ENCODE measurements around the gene ZNF669.

The ZNF669 gene

GRCh38 chr1:247079141-247079874 lies 24.8 kb downstream of the ZNF669 start:
- no peak overlapping the region for H3K27ac ChIP-seq
- no peaks in the 10 kb centered on the region for H3K27me3 ChIP-seq (replicated peaks)
- in situ Hi-C loops (cut with HindIII; ENCODE audit: low pct_ligation_motif_present, low sequenced_read_pairs): no loop called here
- DNase-seq: no peak
- H3K36me3 ChIP-seq (replicated peaks): no peaks in the 10 kb centered on the region
- H3K4me3 ChIP-seq (ENCODE audit: low read depth, low read length): peak overlapping the region; percentile 77
- no peak for TF ChIP-seq CTCF (IDR thresholded peaks at IDR 0.05; ENCODE audit: low read depth, low read length, missing control alignments)

- peak; percentile 35 for TF ChIP-seq CTCF (IDR thresholded peaks at IDR 0.05; ENCODE audit: low read depth, low read length, missing control alignments)
- H3K27ac ChIP-seq: peak within 1 kb of the TSS; percentile 28
- in situ Hi-C loops (cut with HindIII; ENCODE audit: low pct_ligation_motif_present, low sequenced_read_pairs): no loop called here
- H3K4me3 ChIP-seq (ENCODE audit: low read depth, low read length): peak within 1 kb of the TSS; percentile 77
- no peaks in the 10 kb centered on the region for H3K36me3 ChIP-seq (replicated peaks)
- peak; percentile 94 for DNase-seq
- H3K27me3 ChIP-seq (replicated peaks): no peaks in the 10 kb centered on the region
Observed at GRCh38 chr1:247078258-247079140, 25.7 kb downstream of the ZNF669 start, which contains the start of gene ZNF670. Gene ZNF670 (minus strand): TSS chr1:247078811. CDS start chr1:247078596, 215 bp downstream.

- in situ Hi-C loops (cut with HindIII; ENCODE audit: low pct_ligation_motif_present, low sequenced_read_pairs): no loop called here
- no peak for DNase-seq
- TF ChIP-seq CTCF (IDR thresholded peaks at IDR 0.05; ENCODE audit: low read depth, low read length, missing control alignments): no peak
- Histone ChIP-seq H3K27me3 (replicated peaks) (no peaks in the 10 kb centered on the region), H3K36me3 (replicated peaks) (no peaks in the 10 kb centered on the region), H3K27ac (peak overlapping the region; percentile 28), H3K4me3 (ENCODE audit: low read depth, low read length) (peak overlapping the region; percentile 77)
Observed at GRCh38 chr1:247077876-247078257, 26.3 kb downstream of the ZNF669 start.

GRCh38 chr1:247077213-247077612 lies 26.9 kb downstream of the ZNF669 start:
- Histone ChIP-seq H3K36me3 (replicated peaks) (no peaks in the 10 kb centered on the region), H3K4me3 (ENCODE audit: low read depth, low read length) (no peak overlapping the region), H3K27me3 (replicated peaks) (no peaks in the 10 kb centered on the region), H3K27ac (no peak overlapping the region)
- no peak for TF ChIP-seq CTCF (IDR thresholded peaks at IDR 0.05; ENCODE audit: low read depth, low read length, missing control alignments)
- in situ Hi-C loops (cut with HindIII; ENCODE audit: low pct_ligation_motif_present, low sequenced_read_pairs): no loop called here
- DNase-seq: no peak

GRCh38 chr1:247070645-247071044 lies 33.5 kb downstream of the ZNF669 start:
- Histone ChIP-seq H3K27ac (no peak overlapping the region), H3K36me3 (replicated peaks) (no peaks in the 10 kb centered on the region), H3K4me3 (ENCODE audit: low read depth, low read length) (no peak overlapping the region), H3K27me3 (replicated peaks) (no peaks in the 10 kb centered on the region)
- in situ Hi-C loops (cut with HindIII; ENCODE audit: low pct_ligation_motif_present, low sequenced_read_pairs): no loop called here
- no peak for TF ChIP-seq CTCF (IDR thresholded peaks at IDR 0.05; ENCODE audit: low read depth, low read length, missing control alignments)
- DNase-seq: no peak

Data from brain microvascular endothelial cell (primary cell).